ENCODE results near the gene TSPEAR.

GRCh38 chr21:44711327-44712202, at the start of gene TSPEAR:
- TF ChIP-seq FOXP2 (optimal IDR thresholded peaks at IDR 0.05; ENCODE audit: borderline replicate concordance, extremely low read depth, extremely low read length, insufficient read depth), result no peak
- TF ChIP-seq POLR2AphosphoS5 (IDR thresholded peaks at IDR 0.05; ENCODE audit: low read depth, low read length), result no peak
- TF ChIP-seq TAF1 (IDR thresholded peaks at IDR 0.05; ENCODE audit: borderline replicate concordance, insufficient read depth, low read length), result no peak
- TF ChIP-seq SIN3A (IDR thresholded peaks at IDR 0.05; ENCODE audit: borderline replicate concordance, insufficient read depth, low read length), result no peak

All from PFSK-1 (cell line).